Astrocyte of the cerebellum (primary cell): ENCODE measurements around the gene SPTBN5.

Source experiments
- DNase-seq: peaks from one replicate; pipeline ENCODE4 v3.0.0-alpha.2; 2011; ENCODE audit warnings: low read depth
- H3K4me3 ChIP-seq: 2 replicates; pipeline ENCODE4 v1.5.1; 2011; ENCODE audit warnings: mild to moderate bottlenecking, low read depth, low read length, moderate library complexity
- in situ Hi-C: cut with HindIII; loops from 2 replicates; pipeline ENCODE4 v1.10.0; 2017; ENCODE audit warnings: low sequenced_read_pairs
- TF ChIP-seq, protein P1 (sequence below): IDR thresholded peaks from 2 replicates; pipeline ENCODE4 v1.5.1; 2012; ENCODE audit warnings: low read length, low read depth, moderate library complexity, mild to moderate bottlenecking; ENCODE audit errors: missing control alignments

The SPTBN5 gene

GRCh38 chr15:41914411-41914810 lies 20.6 kb upstream of the SPTBN5 start:
- H3K4me3 ChIP-seq = no peak overlapping the region
- TF ChIP-seq, protein P1, sequence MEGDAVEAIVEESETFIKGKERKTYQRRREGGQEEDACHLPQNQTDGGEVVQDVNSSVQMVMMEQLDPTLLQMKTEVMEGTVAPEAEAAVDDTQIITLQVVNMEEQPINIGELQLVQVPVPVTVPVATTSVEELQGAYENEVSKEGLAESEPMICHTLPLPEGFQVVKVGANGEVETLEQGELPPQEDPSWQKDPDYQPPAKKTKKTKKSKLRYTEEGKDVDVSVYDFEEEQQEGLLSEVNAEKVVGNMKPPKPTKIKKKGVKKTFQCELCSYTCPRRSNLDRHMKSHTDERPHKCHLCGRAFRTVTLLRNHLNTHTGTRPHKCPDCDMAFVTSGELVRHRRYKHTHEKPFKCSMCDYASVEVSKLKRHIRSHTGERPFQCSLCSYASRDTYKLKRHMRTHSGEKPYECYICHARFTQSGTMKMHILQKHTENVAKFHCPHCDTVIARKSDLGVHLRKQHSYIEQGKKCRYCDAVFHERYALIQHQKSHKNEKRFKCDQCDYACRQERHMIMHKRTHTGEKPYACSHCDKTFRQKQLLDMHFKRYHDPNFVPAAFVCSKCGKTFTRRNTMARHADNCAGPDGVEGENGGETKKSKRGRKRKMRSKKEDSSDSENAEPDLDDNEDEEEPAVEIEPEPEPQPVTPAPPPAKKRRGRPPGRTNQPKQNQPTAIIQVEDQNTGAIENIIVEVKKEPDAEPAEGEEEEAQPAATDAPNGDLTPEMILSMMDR = no peak
- no peak for DNase-seq
- in situ Hi-C loops = no loop called here

DNA sequence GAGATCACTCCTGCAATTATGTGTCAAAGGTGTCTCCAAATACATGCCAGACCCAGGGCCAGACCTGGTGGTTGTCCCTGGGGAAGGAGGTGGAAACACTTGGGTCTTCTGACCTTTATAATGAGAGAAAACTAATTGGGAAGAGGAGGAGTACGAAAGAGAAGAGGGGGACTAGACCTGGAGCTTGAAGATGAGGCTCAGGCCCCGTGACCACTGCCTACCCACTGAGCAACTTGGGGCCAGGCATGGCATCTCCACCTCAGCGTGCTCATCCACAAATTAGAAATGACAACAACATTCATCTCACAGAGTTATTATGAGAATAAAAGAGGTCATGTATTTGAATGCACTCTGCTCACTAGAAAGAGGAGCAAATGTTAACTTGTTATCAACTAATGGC lies 19.4 kb upstream of the SPTBN5 start:
- TF ChIP-seq, protein P1 = no peak
- no peak overlapping the region for H3K4me3 ChIP-seq
- in situ Hi-C loops = no loop called here
- DNase-seq = no peak

GRCh38 chr15:41911691-41912345 lies 18.0 kb upstream of the SPTBN5 start:
- TF ChIP-seq, protein P1 = no peak
- no peak overlapping the region for H3K4me3 ChIP-seq
- in situ Hi-C loops = no loop called here
- no peak for DNase-seq

DNA sequence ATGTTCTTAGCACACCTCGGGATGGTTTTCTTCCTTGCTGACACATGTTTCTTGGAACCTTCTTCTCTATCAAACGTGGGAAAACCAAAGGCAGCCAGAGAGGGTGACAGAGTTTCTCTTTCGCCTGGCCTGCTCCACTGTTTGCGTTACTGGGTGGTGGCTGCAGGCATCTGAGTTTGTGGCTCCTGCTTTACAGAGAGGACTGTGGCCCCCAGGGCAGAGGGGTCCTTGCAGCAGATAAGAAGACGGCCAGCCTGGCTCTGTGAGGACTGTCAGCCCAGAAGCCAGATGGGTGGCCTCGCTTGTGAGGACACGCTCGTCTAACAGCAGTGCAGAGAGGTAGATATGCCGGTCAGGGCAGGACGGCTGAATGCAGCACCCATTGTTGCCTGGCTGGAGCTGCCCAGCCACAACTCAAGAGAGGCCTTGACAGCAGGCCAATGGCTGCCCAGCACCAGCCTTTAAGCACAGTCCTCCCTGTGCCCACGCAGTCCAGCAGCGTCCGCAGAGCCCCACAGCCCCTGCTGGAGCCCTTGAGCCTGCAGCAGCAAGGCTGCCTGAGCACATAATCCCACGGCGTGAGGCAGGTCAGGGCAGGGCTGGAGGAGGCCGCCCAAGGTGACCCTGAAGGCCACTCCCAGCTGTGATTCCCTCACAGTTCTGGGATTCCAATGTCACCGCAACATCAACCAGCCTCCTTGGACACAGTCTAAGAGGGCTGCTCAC lies 15.0 kb upstream of the SPTBN5 start:
- TF ChIP-seq, protein P1 = no peak
- DNase-seq = no peak
- no peak overlapping the region for H3K4me3 ChIP-seq
- in situ Hi-C loops = no loop called here

DNA sequence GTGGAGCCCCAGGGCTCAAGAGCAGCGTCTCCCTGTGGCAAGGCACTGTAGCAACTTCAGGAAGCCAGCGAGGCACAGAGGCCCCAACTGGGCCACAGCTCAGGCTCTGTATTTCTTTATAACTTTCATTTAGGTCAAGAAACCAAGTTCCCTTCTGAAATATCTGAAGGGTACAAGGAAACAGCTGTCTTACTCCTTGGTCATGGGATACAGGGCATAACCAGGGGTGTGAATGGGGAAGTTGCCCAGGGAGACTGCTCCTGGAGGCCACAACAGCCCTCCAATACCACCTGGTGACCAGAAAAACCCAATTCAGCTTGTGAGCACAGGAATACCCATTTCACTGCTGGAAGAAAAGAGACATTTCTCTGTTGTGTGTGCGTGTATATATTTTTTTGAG lies 13.3 kb upstream of the SPTBN5 start:
- in situ Hi-C loops = no loop called here
- no peak overlapping the region for H3K4me3 ChIP-seq
- DNase-seq = no peak
- TF ChIP-seq, protein P1 = no peak

DNA sequence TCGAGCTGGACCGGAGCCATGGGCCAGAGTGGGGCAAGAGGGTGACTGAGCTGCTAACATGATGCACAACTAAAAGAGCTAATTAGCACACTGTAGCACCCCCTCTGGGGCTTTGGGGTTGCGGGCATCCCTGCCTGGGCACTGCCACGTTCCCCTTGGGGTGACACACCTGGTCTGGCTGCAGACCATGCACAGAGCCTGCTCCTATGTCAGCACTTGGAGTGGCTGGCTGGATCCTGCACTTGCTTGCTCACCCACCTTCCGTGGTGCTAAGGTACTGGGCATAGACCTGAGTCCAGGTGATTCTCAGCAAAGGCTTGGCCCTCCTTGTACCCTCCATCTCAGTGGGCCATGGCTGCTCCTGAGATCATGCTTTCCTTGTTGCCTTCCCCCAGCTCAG lies 12.8 kb upstream of the SPTBN5 start:
- in situ Hi-C loops = no loop called here
- TF ChIP-seq, protein P1 = no peak
- no peak for DNase-seq
- no peak overlapping the region for H3K4me3 ChIP-seq
